ENCODE measurements around the gene RRP36. TPM values are rescaled to one million over a fixed set of nuclear protein-coding genes. Genes with fewer than 3 reads are reported as not detected.
A peak's percentile ranks its signal among the peaks of the same experiment; 100 is the strongest.

The RRP36 gene
- polyA plus RNA-seq, 3 donors, result 26.6 to 52.5 (median 43.3) TPM

- H3K27ac ChIP-seq (ENCODE audit: low read depth in 1 of 2, low read length in 2 of 2), result no peak overlapping the region
- intact Hi-C loops (cut with micrococcal nuclease), result no loop called here
- Mint-ChIP-seq H3K4me3 (no peak overlapping the region), H3K36me3 (peaks cover 53 to 78% of the 10 kb centered on the region in 2 donors), H3K4me1 (peaks cover 11% of the 10 kb centered on the region), H3K9me3 (peaks cover 0 to 3% (median 0%) of the 10 kb centered on the region in 7 donors), H3K27ac (peak overlapping the region in 2 of 7 donors; percentile 8 to 63), H3K27me3 (ENCODE audit: low read depth in 3 of 3) (peaks cover 0 to 6% (median 3%) of the 10 kb centered on the region in 3 donors)
- no peak for DNase-seq
- no peak overlapping the region for H3K9ac ChIP-seq (ENCODE audit: insufficient read depth, low read length, poor library complexity, severe bottlenecking)
- WGBS (ENCODE audit: insufficient coverage), result 100% methylated on average over 1 of the region's 5 CpGs
- no peak overlapping the region for H2AFZ ChIP-seq (ENCODE audit: insufficient read depth, low read depth, low read length, poor library complexity, severe bottlenecking)
- H3K27me3 ChIP-seq (ENCODE audit: control insufficient read depth in 2 of 2, insufficient read depth in 2 of 2, low read length in 2 of 2), result no peaks in the 10 kb centered on the region
- peaks cover 39% of the 10 kb centered on the region for H4K20me1 ChIP-seq (ENCODE audit: insufficient read depth, low read length)
- peaks cover 35% of the 10 kb centered on the region for H3K79me2 ChIP-seq (ENCODE audit: insufficient read depth, low read length)
- no peaks in the 10 kb centered on the region for H3K9me3 ChIP-seq (replicated peaks in 1 of 2; ENCODE audit: control insufficient read depth in 1 of 2, insufficient read depth in 1 of 2, low read length in 2 of 2)
- H3K36me3 ChIP-seq (replicated peaks in 1 of 2; ENCODE audit: control insufficient read depth in 1 of 2, insufficient read depth in 2 of 2, low read length in 2 of 2), result peaks cover 56 to 72% of the 10 kb centered on the region in 2 donors
- H3K4me2 ChIP-seq (replicated peaks; ENCODE audit: extremely low read depth, low read length, poor library complexity, severe bottlenecking), result no peak overlapping the region
- no peak for TF ChIP-seq CTCF (IDR thresholded peaks at IDR 0.05)
- no peak overlapping the region for H3K4me3 ChIP-seq (replicated peaks in 1 of 3; ENCODE audit: low read depth in 2 of 3, low read length in 3 of 3)
- peaks cover 7 to 8% of the 10 kb centered on the region in 2 donors for H3K4me1 ChIP-seq (ENCODE audit: control insufficient read depth in 1 of 2, insufficient read depth in 2 of 2, low read length in 2 of 2)
These were observed 4.9 kb downstream of the RRP36 start for GRCh38 chr6:43026365-43026764.

- Mint-ChIP-seq H3K4me1 (no peaks in the 10 kb centered on the region), H3K36me3 (peaks cover 61 to 92% of the 10 kb centered on the region in 2 donors), H3K27ac (peak overlapping the region in 1 of 7 donors; percentile 19), H3K27me3 (ENCODE audit: low read depth in 3 of 3) (peaks cover 0 to 9% (median 1%) of the 10 kb centered on the region in 3 donors), H3K4me3 (no peak overlapping the region), H3K9me3 (peaks cover 0 to 3% (median 0%) of the 10 kb centered on the region in 7 donors)
- Histone ChIP-seq H2AFZ (ENCODE audit: insufficient read depth, low read depth, low read length, poor library complexity, severe bottlenecking) (no peak overlapping the region), H3K4me2 (replicated peaks; ENCODE audit: extremely low read depth, low read length, poor library complexity, severe bottlenecking) (no peak overlapping the region), H3K9ac (ENCODE audit: insufficient read depth, low read length, poor library complexity, severe bottlenecking) (no peak overlapping the region), H3K9me3 (replicated peaks in 1 of 2; ENCODE audit: control insufficient read depth in 1 of 2, insufficient read depth in 1 of 2, low read length in 2 of 2) (no peaks in the 10 kb centered on the region), H3K27ac (ENCODE audit: low read depth in 1 of 2, low read length in 2 of 2) (no peak overlapping the region), H3K36me3 (replicated peaks in 1 of 2; ENCODE audit: control insufficient read depth in 1 of 2, insufficient read depth in 2 of 2, low read length in 2 of 2) (peaks cover 61 to 94% of the 10 kb centered on the region in 2 donors), H3K27me3 (ENCODE audit: control insufficient read depth in 2 of 2, insufficient read depth in 2 of 2, low read length in 2 of 2) (no peaks in the 10 kb centered on the region), H3K4me1 (ENCODE audit: control insufficient read depth in 1 of 2, insufficient read depth in 2 of 2, low read length in 2 of 2) (no peaks in the 10 kb centered on the region), H3K79me2 (ENCODE audit: insufficient read depth, low read length) (peaks cover 9% of the 10 kb centered on the region), H4K20me1 (ENCODE audit: insufficient read depth, low read length) (peaks cover 16% of the 10 kb centered on the region), H3K4me3 (replicated peaks in 1 of 3; ENCODE audit: low read depth in 2 of 3, low read length in 3 of 3) (no peak overlapping the region)
- WGBS (ENCODE audit: insufficient coverage), result 98% methylated on average over 9 of the region's 9 CpGs
- TF ChIP-seq CTCF (IDR thresholded peaks at IDR 0.05), result no peak
- intact Hi-C loops (cut with micrococcal nuclease), result no loop called here
- no peak for DNase-seq
These were observed 7.7 kb downstream of the RRP36 start for GRCh38 chr6:43029120-43029519.
